SJSA1 (cell line): ENCODE results near the gene CCDC198. TPM values are rescaled to one million over a fixed set of nuclear protein-coding genes. Genes with fewer than 3 reads are reported as not detected.

Source experiments
- DNase-seq, 2 experiments: peaks; one replicate each; pipeline ENCODE4 v3.0.0-alpha.2; 2015 to 2020; ENCODE audit warnings: low spot score in 2 of 2, low read depth in 1 of 2
- H3K27ac ChIP-seq: fragments of 250-450 bp; sonication (Bioruptor Pico); 2 replicates; pipeline ENCODE4 v1.5.1; 2020; ENCODE audit warnings: mild to moderate bottlenecking, moderate library complexity
- H3K27me3 ChIP-seq: fragments of 250-450 bp; sonication (Bioruptor Pico); replicated peaks from 2 replicates; pipeline ENCODE4 v1.5.1; 2020; ENCODE audit warnings: mild to moderate bottlenecking, moderate library complexity
- H3K36me3 ChIP-seq: fragments of 250-450 bp; sonication (Bioruptor Pico); 2 replicates; pipeline ENCODE4 v1.5.1; 2020; ENCODE audit warnings: mild to moderate bottlenecking
- H3K4me1 ChIP-seq: fragments of 250-450 bp; sonication (Bioruptor Pico); replicated peaks from 2 replicates; pipeline ENCODE4 v1.6.1; 2021; ENCODE audit warnings: mild to moderate bottlenecking
- H3K4me3 ChIP-seq: fragments of 250-450 bp; sonication (Bioruptor Pico); 2 replicates; pipeline ENCODE4 v1.5.1; 2020; ENCODE audit warnings: mild to moderate bottlenecking
- H3K9me3 ChIP-seq: fragments of 250-450 bp; sonication (Bioruptor Pico); replicated peaks from 2 replicates; pipeline ENCODE4 v1.5.1; 2020; ENCODE audit warnings: mild to moderate bottlenecking
- total RNA-seq: library from RNA; depleted of rRNA; stranded (reverse); fragments of >200 nt; shearing (Covaris generic); gene quantifications from 2 replicates; pipeline ENCODE4 v1.2.3, GENCODE V29; 2014

The CCDC198 gene
- total RNA-seq, 1 experiment from 2014 or later = not detected

- no peak overlapping the region for H3K27ac ChIP-seq
- no peaks in the 10 kb centered on the region for H3K4me1 ChIP-seq
- no peak for DNase-seq
- no peaks in the 10 kb centered on the region for H3K36me3 ChIP-seq
- H3K27me3 ChIP-seq = no peaks in the 10 kb centered on the region
- H3K9me3 ChIP-seq = no peaks in the 10 kb centered on the region
- H3K4me3 ChIP-seq = no peak overlapping the region
Observed at GRCh38 chr14:57487771-57488170, 5.9 kb downstream of the CCDC198 start.

- H3K27me3 ChIP-seq = no peaks in the 10 kb centered on the region
- no peaks in the 10 kb centered on the region for H3K4me1 ChIP-seq
- no peaks in the 10 kb centered on the region for H3K36me3 ChIP-seq
- H3K9me3 ChIP-seq = no peaks in the 10 kb centered on the region
- H3K4me3 ChIP-seq = no peak overlapping the region
- H3K27ac ChIP-seq = no peak overlapping the region
- DNase-seq = no peak
Observed at GRCh38 chr14:57486767-57487379, 6.8 kb downstream of the CCDC198 start.

- Histone ChIP-seq H3K27ac (no peak overlapping the region), H3K9me3 (no peaks in the 10 kb centered on the region), H3K27me3 (no peaks in the 10 kb centered on the region), H3K36me3 (no peaks in the 10 kb centered on the region), H3K4me1 (no peaks in the 10 kb centered on the region), H3K4me3 (no peak overlapping the region)
- DNase-seq = no peak
Observed at GRCh38 chr14:57485635-57486034, 8.0 kb downstream of the CCDC198 start.

GRCh38 chr14:57482120-57482519 lies 11.5 kb downstream of the CCDC198 start:
- Histone ChIP-seq H3K27ac (no peak overlapping the region), H3K4me3 (no peak overlapping the region), H3K27me3 (no peaks in the 10 kb centered on the region), H3K9me3 (no peaks in the 10 kb centered on the region), H3K36me3 (no peaks in the 10 kb centered on the region), H3K4me1 (no peaks in the 10 kb centered on the region)
- DNase-seq = no peak

GRCh38 chr14:57480051-57480450 lies 13.6 kb downstream of the CCDC198 start:
- Histone ChIP-seq H3K4me3 (no peak overlapping the region), H3K36me3 (no peaks in the 10 kb centered on the region), H3K4me1 (no peaks in the 10 kb centered on the region), H3K27ac (no peak overlapping the region), H3K27me3 (no peaks in the 10 kb centered on the region), H3K9me3 (no peaks in the 10 kb centered on the region)
- DNase-seq = no peak

GRCh38 chr14:57479197-57479596 lies 14.5 kb downstream of the CCDC198 start:
- no peaks in the 10 kb centered on the region for H3K36me3 ChIP-seq
- no peaks in the 10 kb centered on the region for H3K9me3 ChIP-seq
- no peaks in the 10 kb centered on the region for H3K27me3 ChIP-seq
- no peak overlapping the region for H3K27ac ChIP-seq
- H3K4me1 ChIP-seq = no peaks in the 10 kb centered on the region
- no peak for DNase-seq
- no peak overlapping the region for H3K4me3 ChIP-seq

- no peaks in the 10 kb centered on the region for H3K27me3 ChIP-seq
- no peaks in the 10 kb centered on the region for H3K4me1 ChIP-seq
- no peaks in the 10 kb centered on the region for H3K9me3 ChIP-seq
- H3K27ac ChIP-seq = no peak overlapping the region
- H3K36me3 ChIP-seq = no peaks in the 10 kb centered on the region
- DNase-seq = no peak
- H3K4me3 ChIP-seq = no peak overlapping the region
Observed at GRCh38 chr14:57478050-57478449, 15.6 kb downstream of the CCDC198 start.

GRCh38 chr14:57470909-57471308 lies 22.7 kb downstream of the CCDC198 start:
- H3K9me3 ChIP-seq = no peaks in the 10 kb centered on the region
- no peak for DNase-seq
- no peaks in the 10 kb centered on the region for H3K36me3 ChIP-seq

GRCh38 chr14:57464008-57464730 lies 29.5 kb downstream of the CCDC198 start:
- H3K9me3 ChIP-seq = no peaks in the 10 kb centered on the region
- DNase-seq = no peak
- no peaks in the 10 kb centered on the region for H3K27me3 ChIP-seq
- no peaks in the 10 kb centered on the region for H3K4me1 ChIP-seq
- no peaks in the 10 kb centered on the region for H3K36me3 ChIP-seq
- no peak overlapping the region for H3K27ac ChIP-seq
- H3K4me3 ChIP-seq = no peak overlapping the region

More at GRCh38 chr14:57470909-57471308, 22.7 kb downstream of the CCDC198 start:
- Histone ChIP-seq H3K4me3 (no peak overlapping the region), H3K27ac (no peak overlapping the region), H3K27me3 (no peaks in the 10 kb centered on the region), H3K4me1 (no peaks in the 10 kb centered on the region)

GRCh38 chr14:57462551-57462950 lies 31.1 kb downstream of the CCDC198 start:
- DNase-seq = no peak
- no peak overlapping the region for H3K4me3 ChIP-seq

GRCh38 chr14:57461777-57462320 lies 31.8 kb downstream of the CCDC198 start:
- no peaks in the 10 kb centered on the region for H3K36me3 ChIP-seq
- H3K4me3 ChIP-seq = no peak overlapping the region
- H3K4me1 ChIP-seq = no peaks in the 10 kb centered on the region
- H3K9me3 ChIP-seq = no peaks in the 10 kb centered on the region
- no peak for DNase-seq
- no peaks in the 10 kb centered on the region for H3K27me3 ChIP-seq
- H3K27ac ChIP-seq = no peak overlapping the region

More at GRCh38 chr14:57462551-57462950, 31.1 kb downstream of the CCDC198 start:
- Histone ChIP-seq H3K4me1 (no peaks in the 10 kb centered on the region), H3K36me3 (no peaks in the 10 kb centered on the region), H3K9me3 (no peaks in the 10 kb centered on the region), H3K27me3 (no peaks in the 10 kb centered on the region), H3K27ac (no peak overlapping the region)

GRCh38 chr14:57435923-57436322 lies 57.7 kb downstream of the CCDC198 start:
- Histone ChIP-seq H3K27me3 (no peaks in the 10 kb centered on the region; the same call in 1 of the 2 replicates), H3K4me1 (no peaks in the 10 kb centered on the region), H3K27ac (no peak overlapping the region), H3K4me3 (no peak overlapping the region), H3K36me3 (no peaks in the 10 kb centered on the region), H3K9me3 (no peaks in the 10 kb centered on the region)
- no peak for DNase-seq

GRCh38 chr14:57420986-57421385 lies 72.7 kb downstream of the CCDC198 start:
- Histone ChIP-seq H3K27ac (no peak overlapping the region), H3K36me3 (no peaks in the 10 kb centered on the region), H3K27me3 (no peaks in the 10 kb centered on the region), H3K4me3 (no peak overlapping the region), H3K4me1 (no peaks in the 10 kb centered on the region), H3K9me3 (no peaks in the 10 kb centered on the region)
- DNase-seq = no peak

- no peak for DNase-seq
- H3K27me3 ChIP-seq = no peaks in the 10 kb centered on the region
- no peaks in the 10 kb centered on the region for H3K36me3 ChIP-seq
- no peak overlapping the region for H3K27ac ChIP-seq
- no peak overlapping the region for H3K4me3 ChIP-seq
- H3K4me1 ChIP-seq = no peaks in the 10 kb centered on the region
- no peaks in the 10 kb centered on the region for H3K9me3 ChIP-seq
Observed at GRCh38 chr14:57420033-57420432, 73.6 kb downstream of the CCDC198 start.
